Activated CD8-positive, alpha-beta memory T cell treated with anti-CD3 and anti-CD28 coated beads, Interleukin-2, amount 50 U/mL, for 4 hours (primary cell): ENCODE measurements around the gene SH3GL2.

Source experiments
- DNase-seq: peaks from one replicate; pipeline ENCODE4 v3.0.0-alpha.2; 2020

The SH3GL2 gene

DNA sequence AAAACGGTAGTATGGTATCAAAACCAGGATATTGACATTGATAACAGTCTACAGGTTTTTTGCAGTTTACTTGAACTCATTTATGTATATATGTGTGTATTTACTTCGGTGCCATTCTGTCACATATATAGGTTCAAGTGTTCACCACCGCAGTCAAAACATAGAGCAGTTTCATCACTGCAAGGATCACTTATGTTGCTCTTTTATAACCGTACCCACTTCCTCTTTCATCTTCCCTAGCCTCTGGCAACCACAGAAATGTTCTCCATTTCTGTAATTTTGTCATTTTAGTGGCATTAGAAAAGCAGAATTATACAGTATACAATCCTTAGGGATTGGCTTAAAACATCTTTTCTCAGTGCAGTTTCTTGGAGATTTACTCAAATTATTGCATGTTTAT lies 90.3 kb downstream of the SH3GL2 start:
- DNase-seq: no peak

DNA sequence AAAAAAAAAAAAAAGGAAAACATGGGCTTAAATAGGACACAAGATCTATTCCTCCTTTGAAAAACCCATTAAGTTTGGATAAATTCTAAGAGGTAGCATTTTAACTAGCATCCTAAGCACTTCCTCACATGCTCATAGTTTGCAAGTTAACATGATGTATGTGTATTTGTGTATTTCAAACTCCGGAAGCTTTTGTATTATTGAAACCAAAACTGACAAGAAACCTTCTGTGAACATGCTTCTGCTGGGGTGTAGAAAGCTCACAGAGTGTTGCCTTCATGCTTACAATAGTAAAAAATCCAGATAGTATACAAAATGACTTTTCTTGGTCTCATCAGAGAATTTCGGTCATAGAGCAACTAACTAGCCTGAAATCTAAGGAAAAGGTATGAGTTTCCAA lies 103.8 kb downstream of the SH3GL2 start:
- DNase-seq: no peak

DNA sequence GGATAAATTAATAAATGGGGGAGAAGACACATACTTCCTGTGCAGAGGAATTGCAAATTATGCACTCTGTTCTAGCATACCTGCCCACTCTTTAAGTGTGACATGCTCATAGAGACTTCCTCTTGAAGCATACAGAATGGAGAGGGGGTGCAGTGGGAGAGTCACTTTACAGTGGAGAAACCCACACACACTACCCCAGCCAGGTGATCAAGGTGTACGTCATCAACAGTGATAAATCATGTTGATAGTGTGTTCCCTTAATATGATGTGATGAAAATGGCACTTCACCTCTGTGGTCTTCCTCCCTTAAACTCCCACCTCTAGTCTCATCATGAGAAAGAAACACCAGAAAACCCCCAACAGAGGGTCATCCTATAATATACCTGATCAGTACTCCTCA lies 110.0 kb downstream of the SH3GL2 start:
- DNase-seq: no peak

DNA sequence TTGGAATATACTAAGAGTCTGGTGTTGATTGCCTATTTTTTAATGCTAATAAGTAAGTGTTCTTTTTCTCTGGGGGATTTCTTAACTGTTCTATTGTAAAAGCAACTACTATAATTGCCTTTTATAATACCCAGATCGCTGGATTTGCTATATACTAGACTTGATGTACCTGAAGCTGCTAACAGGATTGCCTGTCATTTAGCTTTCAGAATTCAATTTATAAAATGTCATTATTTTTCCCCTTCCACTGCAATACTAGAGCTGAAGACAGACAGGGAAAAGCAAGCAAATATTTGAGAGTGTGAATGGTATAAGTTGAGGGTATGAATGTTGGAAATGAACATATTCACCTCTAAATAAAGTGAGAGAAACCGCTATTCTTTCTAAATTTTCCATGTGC lies 115.5 kb downstream of the SH3GL2 start:
- DNase-seq: no peak

DNA sequence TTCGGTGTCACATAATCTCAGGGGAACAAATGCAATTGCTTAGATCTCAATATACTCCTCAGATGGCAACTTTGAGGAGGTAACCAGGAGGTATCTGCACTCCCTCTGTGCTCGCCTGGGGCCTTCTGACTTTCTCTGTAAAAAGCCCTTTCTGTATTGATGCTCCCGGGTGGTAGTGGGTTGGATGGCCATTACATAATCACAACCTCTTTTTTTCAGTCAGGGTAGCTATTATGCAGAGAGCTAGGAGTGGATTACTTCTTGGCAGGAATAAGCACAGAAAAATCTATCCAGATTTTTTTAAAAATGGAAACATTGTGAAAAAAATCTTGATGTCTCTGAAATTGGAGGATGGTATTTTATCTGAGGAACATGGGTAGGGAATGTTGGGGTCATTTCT lies 116.6 kb downstream of the SH3GL2 start:
- no peak for DNase-seq

DNA sequence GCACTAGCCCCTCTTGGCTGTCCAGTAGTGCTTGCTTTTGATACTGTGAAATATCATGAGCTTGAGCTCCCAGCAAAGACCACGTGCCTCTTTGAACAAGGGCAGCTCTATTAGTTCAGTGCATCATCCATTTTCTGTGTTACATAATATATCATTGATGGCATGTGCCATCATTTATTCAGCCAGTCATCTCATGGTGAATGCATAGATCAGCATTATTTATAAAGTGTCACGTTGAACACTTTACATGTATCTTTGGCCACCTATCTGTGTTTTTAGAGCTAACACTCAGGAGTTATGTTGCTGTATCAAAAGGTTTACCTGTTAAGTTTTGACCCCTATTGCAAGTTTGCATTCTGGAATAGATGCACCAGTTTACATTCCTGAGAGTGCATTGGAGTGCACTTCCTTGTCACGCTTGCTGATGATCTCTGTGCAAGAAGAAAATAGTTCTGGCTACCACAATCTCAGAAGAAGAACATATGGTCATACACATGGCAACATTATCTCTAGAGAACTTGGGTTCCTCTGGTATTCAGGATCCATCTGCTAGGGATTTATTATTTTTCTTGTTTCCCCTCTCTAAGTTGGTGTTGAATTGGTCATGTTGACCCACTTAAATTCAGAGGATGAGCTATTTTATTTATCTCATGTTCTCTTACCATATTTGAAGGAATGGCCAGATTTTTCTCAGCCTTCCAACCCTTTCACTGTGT lies 120.9 kb downstream of the SH3GL2 start:
- no peak for DNase-seq

DNA sequence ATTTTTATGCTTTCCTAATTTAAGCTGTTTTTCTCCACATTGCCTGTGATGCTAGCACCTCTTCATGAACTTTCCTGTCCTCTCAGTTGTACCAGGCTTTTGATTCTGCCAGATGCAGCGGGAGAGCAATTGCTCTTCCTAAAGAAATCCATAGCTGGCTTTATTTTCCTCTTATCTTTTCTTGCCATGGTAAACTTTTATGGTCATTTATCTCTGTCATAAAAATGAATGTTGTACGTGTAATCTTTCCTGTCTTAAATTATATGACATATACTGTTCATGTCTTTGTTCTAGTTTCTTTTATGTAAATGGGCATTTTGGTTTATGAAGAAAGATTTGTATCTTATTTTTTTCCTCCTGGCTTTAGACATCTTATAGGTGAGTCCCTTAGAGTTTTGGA lies 127.5 kb downstream of the SH3GL2 start:
- DNase-seq: no peak

DNA sequence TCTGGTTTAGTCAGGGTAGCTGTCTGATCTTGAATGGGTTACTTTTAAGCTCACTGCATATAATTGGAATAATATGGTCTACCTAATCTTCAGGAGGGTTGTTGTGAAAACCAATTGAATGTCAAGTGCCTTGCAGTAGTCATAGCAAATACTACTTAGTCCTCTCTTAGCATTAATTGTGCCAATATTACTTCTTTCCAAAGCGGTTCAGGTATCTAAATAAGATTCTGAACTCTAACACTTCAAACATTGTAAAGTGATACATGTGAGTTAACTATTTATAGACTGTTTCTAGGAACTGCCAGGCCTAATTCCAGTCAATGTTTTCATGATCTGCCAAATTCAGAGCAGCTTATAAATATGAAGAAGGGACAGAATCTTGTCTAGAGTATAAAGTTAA lies 140.2 kb downstream of the SH3GL2 start:
- DNase-seq: no peak

DNA sequence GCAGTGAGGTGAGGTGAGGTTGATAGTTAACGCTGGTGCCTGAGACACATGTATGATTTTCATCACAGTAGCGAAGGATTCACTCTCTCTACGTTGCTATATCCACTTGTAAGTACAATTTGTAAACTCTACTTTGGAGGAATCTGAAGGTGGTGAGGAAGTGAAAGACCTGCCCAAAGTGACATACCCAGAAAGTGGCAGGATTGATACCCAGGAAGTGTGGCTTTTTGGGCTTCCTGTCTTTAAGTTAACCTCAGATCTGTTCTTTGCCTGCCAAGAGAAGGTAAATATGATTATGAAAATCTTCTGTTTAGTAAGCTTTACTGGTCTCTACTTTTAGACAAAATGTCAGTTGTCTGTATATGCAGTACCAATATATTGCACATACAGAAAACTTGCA lies 143.1 kb downstream of the SH3GL2 start:
- no peak for DNase-seq

DNA sequence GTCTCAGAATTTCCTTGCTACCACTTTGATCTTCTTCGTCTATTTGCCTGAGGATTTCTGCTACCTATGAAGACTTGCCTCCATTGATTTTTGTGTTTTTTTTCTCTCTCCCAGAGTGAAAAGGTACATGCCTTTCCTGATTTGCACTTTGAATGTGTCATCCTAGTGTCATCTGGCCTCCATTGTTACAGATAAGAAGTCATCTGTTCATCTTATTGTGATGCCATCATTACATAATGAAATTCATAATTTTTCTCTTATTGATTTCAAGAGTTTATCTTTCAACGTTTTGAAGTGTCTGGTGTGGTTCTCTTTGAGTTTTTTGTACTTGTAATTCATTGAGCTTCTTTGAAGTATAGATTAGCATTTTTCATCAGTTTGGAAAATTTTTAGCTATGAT lies 144.8 kb downstream of the SH3GL2 start:
- no peak for DNase-seq

DNA sequence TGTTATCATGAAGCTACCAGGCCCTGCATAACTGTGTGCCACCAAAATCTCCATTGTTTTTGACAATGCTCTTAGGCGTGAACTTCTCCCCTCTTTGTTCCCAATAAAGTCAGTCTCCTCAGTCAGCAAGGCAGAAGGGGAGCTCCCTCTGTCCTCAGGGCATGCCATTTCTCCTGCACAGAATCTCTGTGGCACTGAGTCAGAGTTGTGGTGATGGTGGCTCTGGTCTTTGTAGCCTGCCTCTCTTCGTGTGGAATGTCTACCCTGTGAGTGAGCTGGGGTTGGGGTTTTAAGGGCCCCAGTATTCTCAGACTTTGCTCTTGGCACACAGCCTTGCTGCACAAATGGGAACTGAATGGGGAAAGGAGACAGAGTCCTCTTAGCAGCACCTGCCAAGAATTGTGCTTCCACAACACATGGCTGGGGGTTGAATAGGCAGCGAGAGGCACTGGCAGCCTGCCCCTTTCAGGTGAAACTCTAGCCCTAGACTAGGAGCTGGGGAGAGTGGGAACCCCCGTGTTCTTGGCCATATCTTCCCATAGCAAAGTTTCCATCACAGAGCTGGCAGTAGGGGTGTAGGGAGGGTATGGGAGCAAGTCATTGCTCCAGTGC lies 146.6 kb downstream of the SH3GL2 start:
- no peak for DNase-seq

DNA sequence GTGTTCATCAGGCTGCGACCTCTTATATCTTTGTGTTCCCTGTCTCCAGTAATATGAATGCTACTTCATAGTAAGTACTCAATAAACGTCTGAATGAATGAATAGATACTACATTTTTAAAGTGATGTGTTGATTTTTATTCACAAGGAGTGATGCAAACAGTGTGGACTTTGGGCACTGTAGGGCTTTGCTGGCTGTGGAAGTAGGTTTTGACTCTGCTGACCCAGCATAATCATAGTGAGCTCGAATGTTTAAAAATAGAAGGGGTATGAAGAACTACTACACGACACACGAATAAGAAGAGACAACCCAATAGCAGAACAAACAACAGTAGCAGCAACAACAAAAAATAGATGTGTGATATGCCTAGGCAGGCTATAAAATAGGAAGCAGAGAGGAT lies 147.4 kb downstream of the SH3GL2 start:
- no peak for DNase-seq

DNA sequence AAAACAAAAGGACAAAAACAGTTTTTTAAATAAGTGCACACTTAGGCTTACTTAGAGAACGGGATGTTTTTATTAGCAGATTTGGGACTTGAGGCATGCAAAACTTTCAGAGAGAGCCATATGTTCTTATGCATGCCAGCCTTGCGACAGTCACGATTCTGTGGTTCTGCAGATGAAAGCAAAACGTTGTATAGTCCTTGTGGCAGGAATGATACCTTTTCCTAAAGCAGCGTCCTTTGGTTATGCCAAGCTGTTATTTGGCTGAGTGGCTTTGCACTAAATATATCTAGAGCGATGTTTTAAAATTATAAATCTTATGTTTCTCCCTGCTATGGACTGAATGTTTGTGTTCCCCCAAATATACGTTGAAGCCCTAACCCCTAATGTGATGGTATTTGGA lies 152.0 kb downstream of the SH3GL2 start:
- no peak for DNase-seq

DNA sequence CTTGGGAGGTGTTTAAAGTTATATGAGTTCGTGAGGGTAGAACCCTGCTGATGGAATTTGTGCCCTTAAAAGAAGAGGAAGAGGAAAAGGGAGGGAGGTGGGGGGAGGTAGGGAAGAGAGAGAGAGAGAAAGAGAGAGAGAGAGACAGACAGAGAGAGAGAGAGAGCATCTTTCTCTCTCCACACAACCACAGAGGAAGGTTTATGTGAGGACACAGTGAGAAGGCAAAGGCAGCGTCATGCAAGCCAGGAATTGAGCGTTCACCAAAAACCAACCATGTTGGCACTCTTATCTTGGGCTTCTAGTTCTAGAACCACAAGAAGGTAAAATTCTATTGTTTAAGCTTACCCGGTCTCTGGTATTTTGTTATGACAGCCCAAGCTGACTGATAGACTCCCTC lies 152.4 kb downstream of the SH3GL2 start:
- no peak for DNase-seq

DNA sequence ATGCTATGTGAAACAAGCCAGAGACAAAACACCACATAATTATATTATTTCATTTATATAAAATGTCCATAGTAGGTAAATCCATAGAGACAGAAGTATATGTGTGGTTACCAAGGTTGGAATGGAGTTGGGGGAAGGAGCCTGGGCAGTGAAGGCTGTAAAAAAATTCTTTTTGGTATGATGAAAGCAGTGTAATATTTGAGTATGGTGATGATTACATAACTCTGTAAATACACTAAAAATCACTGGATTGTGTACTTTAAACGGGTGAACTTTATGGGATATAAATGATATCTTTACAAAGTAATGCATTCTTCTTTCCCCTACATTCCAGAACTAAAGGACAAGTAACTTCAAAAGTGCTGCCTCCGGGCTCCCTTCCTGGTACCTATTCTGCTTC lies 155.8 kb downstream of the SH3GL2 start:
- no peak for DNase-seq

DNA sequence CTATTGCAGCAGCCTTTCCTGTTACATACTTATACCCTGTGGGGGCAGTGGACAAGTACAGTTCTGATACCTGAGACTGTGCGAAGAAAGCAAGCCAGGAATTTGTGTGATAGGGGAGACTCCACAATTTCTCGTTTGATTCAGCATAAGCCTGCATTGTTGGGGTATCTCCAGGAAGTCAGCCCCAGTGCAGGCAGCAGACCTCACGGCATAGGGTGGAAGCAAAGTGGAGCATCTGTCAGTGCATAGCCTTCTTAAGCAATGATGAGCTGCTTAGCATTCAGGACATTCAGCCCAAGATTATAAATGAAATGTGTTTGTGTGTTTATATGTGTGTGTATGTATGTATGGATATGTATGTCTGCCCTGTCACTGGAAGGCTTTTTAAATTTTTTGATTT lies 157.0 kb downstream of the SH3GL2 start:
- no peak for DNase-seq

DNA sequence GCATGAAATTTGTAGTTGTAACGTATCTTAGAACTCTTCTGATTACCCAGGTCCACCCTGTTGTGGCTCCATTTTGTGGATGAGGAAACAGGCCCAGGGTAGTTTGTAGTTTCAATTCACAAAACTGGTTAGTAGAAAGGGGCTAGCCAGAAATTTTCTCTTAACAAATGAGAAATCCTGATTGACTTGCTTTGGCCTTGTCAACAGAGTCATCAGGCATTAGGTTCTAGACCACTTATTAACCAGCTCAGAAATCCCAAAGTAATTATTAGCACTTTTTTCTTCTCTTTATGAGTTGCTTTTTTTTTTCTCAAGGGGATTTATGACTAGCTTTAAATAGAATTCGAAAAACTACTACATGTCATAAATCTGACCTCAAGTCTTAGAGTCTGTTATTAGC lies 160.2 kb downstream of the SH3GL2 start:
- no peak for DNase-seq

DNA sequence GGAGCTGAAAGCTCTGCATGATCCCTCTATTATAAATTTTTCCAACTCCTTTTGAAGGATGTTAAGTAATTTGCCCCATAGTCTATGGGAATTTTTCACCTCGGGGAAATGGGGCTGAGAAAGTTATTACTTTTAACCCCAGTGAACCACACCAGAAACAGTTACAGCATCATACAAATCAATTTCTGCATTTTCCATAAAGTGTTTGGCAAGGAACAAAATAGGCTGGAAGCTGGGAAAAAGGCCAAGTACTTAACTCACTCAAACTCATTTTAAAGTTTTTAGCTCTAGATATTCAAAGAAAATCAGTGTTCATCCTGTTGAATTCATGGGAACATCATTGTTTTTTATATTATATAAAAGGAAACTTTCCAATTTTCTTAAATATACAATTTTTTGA lies 160.9 kb downstream of the SH3GL2 start:
- no peak for DNase-seq

DNA sequence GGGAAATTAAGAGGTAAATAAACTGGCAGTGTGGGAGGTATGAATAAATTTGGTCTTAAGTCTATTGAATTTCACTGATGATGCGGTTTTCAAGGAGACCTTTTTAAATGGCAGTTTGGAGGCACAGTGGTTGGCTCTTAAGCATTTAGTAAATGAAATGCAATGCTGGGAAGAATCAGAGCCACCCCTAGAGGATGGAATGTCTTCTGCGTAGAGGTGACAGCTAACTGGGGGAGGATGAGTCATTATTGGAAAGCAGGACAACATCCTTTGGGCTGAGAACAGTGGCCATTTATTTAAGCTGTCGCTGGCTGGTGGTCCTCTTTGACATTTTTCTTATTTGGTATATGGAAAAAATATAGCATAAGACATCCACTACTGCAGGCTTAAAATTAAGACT lies 163.2 kb downstream of the SH3GL2 start:
- no peak for DNase-seq

DNA sequence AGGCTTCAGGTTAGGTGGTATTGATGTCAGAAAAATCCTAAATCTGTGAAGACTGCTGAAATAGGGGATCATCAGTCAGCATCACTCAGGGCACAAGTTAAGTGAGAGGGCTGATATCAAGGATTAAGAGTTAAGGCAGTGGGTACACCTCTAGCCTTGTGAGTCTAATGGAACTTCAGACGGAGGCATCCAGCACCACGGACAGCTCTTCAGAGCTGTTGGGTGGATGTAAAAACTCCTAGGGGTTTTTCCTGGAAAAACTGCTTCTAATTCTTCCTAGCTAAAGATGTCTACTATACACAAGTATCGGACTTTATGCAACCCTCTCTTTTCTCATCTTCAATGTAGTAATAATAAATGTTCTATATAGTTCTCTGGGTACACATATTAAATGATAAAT lies 165.9 kb downstream of the SH3GL2 start:
- DNase-seq: no peak

DNA sequence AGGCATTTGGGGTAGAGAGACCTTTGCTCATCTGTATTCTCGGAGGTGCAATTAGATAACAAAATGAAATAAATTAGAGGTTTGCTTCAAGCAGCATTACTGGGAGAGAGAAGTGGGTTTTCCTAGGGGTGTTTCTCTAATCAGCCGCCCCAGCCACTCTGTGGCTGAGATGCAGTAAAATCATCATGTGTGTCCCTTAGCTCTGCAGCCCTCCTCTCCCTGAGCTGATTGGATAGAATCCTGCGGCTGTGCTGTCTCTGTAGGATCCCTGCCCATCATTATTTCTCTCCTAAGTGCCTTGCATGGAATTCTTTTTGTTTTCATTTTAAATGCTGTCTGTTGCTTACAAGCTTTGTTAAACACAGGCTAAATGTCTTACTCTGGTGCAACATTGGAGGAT lies 171.4 kb downstream of the SH3GL2 start:
- no peak for DNase-seq

DNA sequence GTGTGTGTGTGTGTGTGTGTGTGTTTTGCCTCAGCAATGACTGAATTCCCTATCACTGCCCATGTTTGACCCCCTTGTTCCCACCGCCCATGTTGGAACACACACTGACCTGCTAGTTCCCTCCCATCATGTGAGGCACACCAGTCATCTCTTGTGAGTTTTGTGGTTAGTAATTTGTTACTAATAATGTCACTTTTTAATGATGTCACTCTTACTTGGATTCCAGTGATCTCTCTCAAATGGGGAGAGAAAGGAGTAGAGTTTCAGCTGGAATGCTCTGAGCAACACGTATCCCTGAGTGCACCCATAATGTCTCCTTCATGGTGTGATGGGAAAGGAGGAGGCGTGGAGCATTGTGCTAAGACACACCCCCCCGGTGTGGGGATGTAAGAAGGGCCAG lies 172.6 kb downstream of the SH3GL2 start:
- no peak for DNase-seq

DNA sequence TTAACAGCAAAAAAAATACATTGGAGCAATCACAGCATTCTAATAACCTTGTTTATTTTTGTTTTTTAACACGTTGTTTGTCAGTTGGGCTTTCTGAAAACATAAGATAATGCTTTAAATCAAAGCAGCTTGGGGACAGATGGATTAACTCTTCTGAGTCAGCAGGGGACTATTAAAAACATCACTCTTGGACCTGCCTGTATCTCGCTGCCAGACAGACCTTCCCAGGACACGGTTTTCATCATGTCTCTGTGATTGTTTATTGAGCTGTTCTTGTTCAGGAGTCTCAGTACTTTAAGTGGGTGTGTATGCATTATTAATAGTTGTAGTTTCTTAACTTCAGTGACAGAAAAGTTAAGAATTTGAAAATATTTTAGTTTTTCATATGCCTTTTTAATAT lies 173.2 kb downstream of the SH3GL2 start:
- no peak for DNase-seq

DNA sequence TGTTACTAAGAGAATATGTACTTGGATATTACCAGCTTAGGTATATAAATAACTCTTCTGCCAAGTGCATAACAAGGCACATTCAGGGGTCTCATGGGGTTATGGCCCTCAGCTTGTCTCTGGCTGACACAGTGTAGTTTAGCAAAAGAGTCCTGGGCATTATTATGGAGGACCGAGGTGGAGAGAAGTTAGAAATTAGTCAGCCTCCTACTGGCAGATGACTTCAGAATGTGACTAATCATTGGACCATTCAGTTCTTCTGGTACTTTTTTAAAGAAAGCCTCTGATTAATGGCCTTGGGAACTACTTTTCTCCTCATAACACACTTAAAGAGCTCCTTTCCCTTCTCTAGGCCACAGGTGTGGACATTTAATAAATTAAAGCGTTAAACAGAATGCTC lies 178.9 kb downstream of the SH3GL2 start:
- DNase-seq: no peak

DNA sequence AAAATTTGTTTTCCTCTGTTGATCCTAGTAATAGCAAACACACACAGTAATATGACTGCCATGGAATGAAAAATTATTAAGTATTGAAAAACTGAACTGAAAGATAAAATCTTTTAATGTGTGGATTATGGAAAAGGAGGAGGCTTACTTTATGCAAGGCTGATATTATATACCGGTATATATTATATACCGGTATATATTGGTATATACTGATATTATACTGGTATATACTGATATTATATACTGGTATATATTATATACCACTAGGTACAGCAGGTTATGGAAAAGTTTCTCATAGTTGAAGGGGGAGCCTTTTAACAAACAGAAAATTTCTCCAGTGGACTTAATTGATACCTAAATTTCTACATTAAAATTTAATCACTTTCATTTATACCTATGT lies 181.4 kb downstream of the SH3GL2 start:
- no peak for DNase-seq
